ENCODE measurements around the gene ZNF791. TPM values are rescaled to one million over a fixed set of nuclear protein-coding genes. Genes with fewer than 3 reads are reported as not detected.

ZNF791 gene
- total and polyA plus RNA-seq, 2 experiments from 2014 or later: 12.2 to 15.3 TPM

DNA sequence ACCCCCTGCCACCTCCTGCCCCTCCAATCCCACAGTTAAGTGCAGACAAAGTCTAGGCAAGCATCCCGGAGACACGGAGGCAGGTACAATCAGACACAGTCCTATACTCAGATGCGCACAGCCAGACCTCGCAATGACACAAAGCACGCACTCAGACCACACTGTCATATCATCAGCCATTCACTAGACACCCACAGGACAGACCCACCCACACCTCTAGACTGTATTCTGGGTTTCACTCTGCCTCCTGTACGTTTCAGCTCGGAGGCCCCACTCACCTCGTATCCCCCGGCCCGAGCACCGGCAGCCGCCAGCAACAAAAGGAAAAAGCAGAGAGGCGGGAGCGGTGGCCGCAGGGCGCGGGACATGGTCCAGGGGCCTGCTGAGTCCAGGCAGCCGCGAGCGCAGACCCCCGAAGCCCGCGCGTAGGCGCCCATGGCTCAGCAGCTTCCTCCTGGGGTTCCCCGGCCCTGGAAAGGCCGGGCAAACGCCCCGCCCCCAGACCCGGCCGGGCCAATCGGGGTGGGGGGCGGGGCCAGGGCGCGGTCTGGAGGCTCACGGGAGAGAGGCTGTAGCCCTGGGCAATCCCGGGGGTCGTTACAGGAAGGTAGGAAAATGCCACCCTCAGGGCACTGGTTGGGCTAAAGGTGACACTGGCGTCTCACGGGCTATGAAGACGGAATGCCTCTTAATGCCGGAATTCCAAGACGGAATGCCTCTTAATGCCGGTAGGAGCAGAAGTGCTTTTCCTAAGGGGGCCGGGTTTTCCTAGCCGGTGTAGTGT lies 55.7 kb downstream of the ZNF791 start, which contains the start of the genes MAN2B1 and WDR83:
Gene MAN2B1 (minus strand): TSS at position 478 of the 784 bp plus-strand sequence. CDS start 41 bp downstream, at position 437.
Gene WDR83 (plus strand): TSS at position 543 of the 784 bp plus-strand sequence. CDS start 2,984 bp downstream, outside the sequence.
- Histone ChIP-seq H3K9me2 (ENCODE audit: insufficient read depth) (no peaks in the 10 kb centered on the region), H3K79me2 (replicated peaks; ENCODE audit: insufficient read depth) (peaks cover 29% of the 10 kb centered on the region), H3K4me3 (peak within 1 kb of the TSS; percentile 95), H3K4me2 (peak within 1 kb of the TSS; percentile 98), H3K27me3 (ENCODE audit: insufficient read depth) (no peaks in the 10 kb centered on the region), H3F3A (replicated peaks; ENCODE audit: low read depth) (peaks cover 21% of the 10 kb centered on the region; the same call in 1 of the 2 replicates), H3K36me3 (ENCODE audit: insufficient read depth) (no peaks in the 10 kb centered on the region), H3K4me1 (ENCODE audit: insufficient read depth) (peaks cover 17% of the 10 kb centered on the region), H3K27ac (ENCODE audit: low read depth) (peak within 1 kb of the TSS; percentile 81; the same call in 1 of the 2 replicates), H4K20me1 (replicated peaks; ENCODE audit: insufficient read depth) (no peaks in the 10 kb centered on the region; the same call in 1 of the 2 replicates), H2AFZ (peak within 1 kb of the TSS; percentile 98)
- Mint-ChIP-seq H3K4me3 (peak within 1 kb of the TSS; percentile 97), H3K9me3 (no peaks in the 10 kb centered on the region; the same call in 2 of the 3 replicates), H3K27ac (peak within 1 kb of the TSS; percentile 94), H3K27me3 (ENCODE audit: insufficient read depth, low read depth, poor library complexity) (peaks cover 25% of the 10 kb centered on the region), H3K36me3 (ENCODE audit: low read depth) (peaks cover 15% of the 10 kb centered on the region), H3K4me1 (peaks cover 29% of the 10 kb centered on the region)
- no peak for TF ChIP-seq NANOG (IDR thresholded peaks at IDR 0.05; ENCODE audit: borderline replicate concordance)
- peak; percentile 89 for TF ChIP-seq POLR2AphosphoS5 (IDR thresholded peaks at IDR 0.05; ENCODE audit: low read depth)
- TF ChIP-seq CREB1 (CRISPR knock-in tag; IDR thresholded peaks at IDR 0.05; ENCODE audit: low read depth): no peak
- DNase-seq (ENCODE audit: low spot score) (peak; percentile 94), ATAC-seq (peak; percentile 75)

DNA sequence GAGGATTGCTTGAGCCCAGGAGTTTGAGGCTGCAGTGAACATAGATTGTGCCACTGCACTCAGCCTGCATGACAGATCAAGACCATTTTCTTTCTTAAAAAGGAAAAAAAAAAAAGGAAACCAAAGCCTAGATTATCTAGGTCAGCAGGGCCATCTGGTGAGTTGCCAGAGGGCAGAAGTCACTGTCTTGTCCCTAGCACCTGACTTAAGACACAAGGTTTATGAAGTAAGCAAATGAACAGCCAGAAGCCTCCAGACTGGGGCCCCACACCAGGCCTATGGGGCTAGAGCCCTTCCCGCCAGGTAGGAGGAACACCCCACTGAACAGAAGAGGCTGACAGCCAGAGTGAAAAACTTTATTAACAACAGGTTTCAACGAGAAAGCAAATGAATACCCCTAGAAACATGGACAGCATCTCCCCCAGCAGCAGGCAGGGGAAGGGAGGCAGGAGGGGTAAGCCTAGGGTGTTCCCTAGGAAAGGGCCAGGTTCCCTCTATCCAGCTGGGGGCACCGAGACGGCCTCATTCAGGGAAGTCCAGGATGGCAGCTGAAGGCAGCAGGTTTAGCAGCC lies 57.1 kb downstream of the ZNF791 start:
- Histone ChIP-seq H3K4me3 (peak overlapping the region; percentile 95; the same call in 1 of the 2 replicates), H3K27ac (ENCODE audit: low read depth) (no peak overlapping the region), H3K79me2 (replicated peaks; ENCODE audit: insufficient read depth) (peaks cover 29% of the 10 kb centered on the region), H3K27me3 (ENCODE audit: insufficient read depth) (no peaks in the 10 kb centered on the region), H3K9me2 (ENCODE audit: insufficient read depth) (no peaks in the 10 kb centered on the region), H3K4me1 (ENCODE audit: insufficient read depth) (peaks cover 17% of the 10 kb centered on the region), H4K20me1 (replicated peaks; ENCODE audit: insufficient read depth) (no peaks in the 10 kb centered on the region), H3F3A (replicated peaks; ENCODE audit: low read depth) (peaks cover 29% of the 10 kb centered on the region), H2AFZ (no peak overlapping the region), H3K36me3 (ENCODE audit: insufficient read depth) (no peaks in the 10 kb centered on the region), H3K4me2 (peak overlapping the region; percentile 98)
- H3K4me1 Mint-ChIP-seq: peaks cover 29% of the 10 kb centered on the region
- peak overlapping the region; percentile 97 for H3K4me3 Mint-ChIP-seq
- ATAC-seq (no peak), DNase-seq (ENCODE audit: low spot score) (no peak)
- no peaks in the 10 kb centered on the region; the same call in 2 of the 3 replicates for H3K9me3 Mint-ChIP-seq
- peaks cover 34% of the 10 kb centered on the region for H3K27me3 Mint-ChIP-seq (ENCODE audit: insufficient read depth, low read depth, poor library complexity)
- peaks cover 24% of the 10 kb centered on the region for H3K36me3 Mint-ChIP-seq (ENCODE audit: low read depth)
- H3K27ac Mint-ChIP-seq: no peak overlapping the region
- TF ChIP-seq, protein P1, sequence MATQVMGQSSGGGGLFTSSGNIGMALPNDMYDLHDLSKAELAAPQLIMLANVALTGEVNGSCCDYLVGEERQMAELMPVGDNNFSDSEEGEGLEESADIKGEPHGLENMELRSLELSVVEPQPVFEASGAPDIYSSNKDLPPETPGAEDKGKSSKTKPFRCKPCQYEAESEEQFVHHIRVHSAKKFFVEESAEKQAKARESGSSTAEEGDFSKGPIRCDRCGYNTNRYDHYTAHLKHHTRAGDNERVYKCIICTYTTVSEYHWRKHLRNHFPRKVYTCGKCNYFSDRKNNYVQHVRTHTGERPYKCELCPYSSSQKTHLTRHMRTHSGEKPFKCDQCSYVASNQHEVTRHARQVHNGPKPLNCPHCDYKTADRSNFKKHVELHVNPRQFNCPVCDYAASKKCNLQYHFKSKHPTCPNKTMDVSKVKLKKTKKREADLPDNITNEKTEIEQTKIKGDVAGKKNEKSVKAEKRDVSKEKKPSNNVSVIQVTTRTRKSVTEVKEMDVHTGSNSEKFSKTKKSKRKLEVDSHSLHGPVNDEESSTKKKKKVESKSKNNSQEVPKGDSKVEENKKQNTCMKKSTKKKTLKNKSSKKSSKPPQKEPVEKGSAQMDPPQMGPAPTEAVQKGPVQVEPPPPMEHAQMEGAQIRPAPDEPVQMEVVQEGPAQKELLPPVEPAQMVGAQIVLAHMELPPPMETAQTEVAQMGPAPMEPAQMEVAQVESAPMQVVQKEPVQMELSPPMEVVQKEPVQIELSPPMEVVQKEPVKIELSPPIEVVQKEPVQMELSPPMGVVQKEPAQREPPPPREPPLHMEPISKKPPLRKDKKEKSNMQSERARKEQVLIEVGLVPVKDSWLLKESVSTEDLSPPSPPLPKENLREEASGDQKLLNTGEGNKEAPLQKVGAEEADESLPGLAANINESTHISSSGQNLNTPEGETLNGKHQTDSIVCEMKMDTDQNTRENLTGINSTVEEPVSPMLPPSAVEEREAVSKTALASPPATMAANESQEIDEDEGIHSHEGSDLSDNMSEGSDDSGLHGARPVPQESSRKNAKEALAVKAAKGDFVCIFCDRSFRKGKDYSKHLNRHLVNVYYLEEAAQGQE (IDR thresholded peaks at IDR 0.05; ENCODE audit: unreplicated experiment): no peak
- TF ChIP-seq, protein P2, sequence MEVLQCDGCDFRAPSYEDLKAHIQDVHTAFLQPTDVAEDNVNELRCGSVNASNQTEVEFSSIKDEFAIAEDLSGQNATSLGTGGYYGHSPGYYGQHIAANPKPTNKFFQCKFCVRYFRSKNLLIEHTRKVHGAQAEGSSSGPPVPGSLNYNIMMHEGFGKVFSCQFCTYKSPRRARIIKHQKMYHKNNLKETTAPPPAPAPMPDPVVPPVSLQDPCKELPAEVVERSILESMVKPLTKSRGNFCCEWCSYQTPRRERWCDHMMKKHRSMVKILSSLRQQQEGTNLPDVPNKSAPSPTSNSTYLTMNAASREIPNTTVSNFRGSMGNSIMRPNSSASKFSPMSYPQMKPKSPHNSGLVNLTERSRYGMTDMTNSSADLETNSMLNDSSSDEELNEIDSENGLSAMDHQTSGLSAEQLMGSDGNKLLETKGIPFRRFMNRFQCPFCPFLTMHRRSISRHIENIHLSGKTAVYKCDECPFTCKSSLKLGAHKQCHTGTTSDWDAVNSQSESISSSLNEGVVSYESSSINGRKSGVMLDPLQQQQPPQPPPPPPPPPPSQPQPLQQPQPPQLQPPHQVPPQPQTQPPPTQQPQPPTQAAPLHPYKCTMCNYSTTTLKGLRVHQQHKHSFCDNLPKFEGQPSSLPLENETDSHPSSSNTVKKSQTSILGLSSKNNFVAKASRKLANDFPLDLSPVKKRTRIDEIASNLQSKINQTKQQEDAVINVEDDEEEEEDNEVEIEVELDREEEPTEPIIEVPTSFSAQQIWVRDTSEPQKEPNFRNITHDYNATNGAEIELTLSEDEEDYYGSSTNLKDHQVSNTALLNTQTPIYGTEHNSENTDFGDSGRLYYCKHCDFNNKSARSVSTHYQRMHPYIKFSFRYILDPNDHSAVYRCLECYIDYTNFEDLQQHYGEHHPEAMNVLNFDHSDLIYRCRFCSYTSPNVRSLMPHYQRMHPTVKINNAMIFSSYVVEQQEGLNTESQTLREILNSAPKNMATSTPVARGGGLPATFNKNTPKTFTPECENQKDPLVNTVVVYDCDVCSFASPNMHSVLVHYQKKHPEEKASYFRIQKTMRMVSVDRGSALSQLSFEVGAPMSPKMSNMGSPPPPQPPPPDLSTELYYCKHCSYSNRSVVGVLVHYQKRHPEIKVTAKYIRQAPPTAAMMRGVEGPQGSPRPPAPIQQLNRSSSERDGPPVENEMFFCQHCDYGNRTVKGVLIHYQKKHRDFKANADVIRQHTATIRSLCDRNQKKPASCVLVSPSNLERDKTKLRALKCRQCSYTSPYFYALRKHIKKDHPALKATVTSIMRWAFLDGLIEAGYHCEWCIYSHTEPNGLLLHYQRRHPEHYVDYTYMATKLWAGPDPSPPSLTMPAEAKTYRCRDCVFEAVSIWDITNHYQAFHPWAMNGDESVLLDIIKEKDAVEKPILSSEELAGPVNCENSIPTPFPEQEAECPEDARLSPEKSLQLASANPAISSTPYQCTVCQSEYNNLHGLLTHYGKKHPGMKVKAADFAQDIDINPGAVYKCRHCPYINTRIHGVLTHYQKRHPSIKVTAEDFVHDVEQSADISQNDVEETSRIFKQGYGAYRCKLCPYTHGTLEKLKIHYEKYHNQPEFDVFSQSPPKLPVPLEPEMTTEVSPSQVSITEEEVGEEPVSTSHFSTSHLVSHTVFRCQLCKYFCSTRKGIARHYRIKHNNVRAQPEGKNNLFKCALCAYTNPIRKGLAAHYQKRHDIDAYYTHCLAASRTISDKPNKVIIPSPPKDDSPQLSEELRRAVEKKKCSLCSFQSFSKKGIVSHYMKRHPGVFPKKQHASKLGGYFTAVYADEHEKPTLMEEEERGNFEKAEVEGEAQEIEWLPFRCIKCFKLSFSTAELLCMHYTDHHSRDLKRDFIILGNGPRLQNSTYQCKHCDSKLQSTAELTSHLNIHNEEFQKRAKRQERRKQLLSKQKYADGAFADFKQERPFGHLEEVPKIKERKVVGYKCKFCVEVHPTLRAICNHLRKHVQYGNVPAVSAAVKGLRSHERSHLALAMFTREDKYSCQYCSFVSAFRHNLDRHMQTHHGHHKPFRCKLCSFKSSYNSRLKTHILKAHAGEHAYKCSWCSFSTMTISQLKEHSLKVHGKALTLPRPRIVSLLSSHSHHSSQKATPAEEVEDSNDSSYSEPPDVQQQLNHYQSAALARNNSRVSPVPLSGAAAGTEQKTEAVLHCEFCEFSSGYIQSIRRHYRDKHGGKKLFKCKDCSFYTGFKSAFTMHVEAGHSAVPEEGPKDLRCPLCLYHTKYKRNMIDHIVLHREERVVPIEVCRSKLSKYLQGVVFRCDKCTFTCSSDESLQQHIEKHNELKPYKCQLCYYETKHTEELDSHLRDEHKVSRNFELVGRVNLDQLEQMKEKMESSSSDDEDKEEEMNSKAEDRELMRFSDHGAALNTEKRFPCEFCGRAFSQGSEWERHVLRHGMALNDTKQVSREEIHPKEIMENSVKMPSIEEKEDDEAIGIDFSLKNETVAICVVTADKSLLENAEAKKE (CRISPR knock-in tag; IDR thresholded peaks at IDR 0.05): no peak
- no peak for TF ChIP-seq POLR2AphosphoS5 (IDR thresholded peaks at IDR 0.05; ENCODE audit: low read depth)
- TF ChIP-seq ZNF331 (CRISPR knock-in tag; IDR thresholded peaks at IDR 0.05; ENCODE audit: low read depth): no peak
- TF ChIP-seq, protein P3, sequence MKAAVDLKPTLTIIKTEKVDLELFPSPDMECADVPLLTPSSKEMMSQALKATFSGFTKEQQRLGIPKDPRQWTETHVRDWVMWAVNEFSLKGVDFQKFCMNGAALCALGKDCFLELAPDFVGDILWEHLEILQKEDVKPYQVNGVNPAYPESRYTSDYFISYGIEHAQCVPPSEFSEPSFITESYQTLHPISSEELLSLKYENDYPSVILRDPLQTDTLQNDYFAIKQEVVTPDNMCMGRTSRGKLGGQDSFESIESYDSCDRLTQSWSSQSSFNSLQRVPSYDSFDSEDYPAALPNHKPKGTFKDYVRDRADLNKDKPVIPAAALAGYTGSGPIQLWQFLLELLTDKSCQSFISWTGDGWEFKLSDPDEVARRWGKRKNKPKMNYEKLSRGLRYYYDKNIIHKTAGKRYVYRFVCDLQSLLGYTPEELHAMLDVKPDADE (IDR thresholded peaks at IDR 0.05): no peak

All from GM23338 (cell line).